ENCODE data around the gene MRPL37.
A peak's percentile ranks its signal among the peaks of the same experiment; 100 is the strongest.

The MRPL37 gene

DNA sequence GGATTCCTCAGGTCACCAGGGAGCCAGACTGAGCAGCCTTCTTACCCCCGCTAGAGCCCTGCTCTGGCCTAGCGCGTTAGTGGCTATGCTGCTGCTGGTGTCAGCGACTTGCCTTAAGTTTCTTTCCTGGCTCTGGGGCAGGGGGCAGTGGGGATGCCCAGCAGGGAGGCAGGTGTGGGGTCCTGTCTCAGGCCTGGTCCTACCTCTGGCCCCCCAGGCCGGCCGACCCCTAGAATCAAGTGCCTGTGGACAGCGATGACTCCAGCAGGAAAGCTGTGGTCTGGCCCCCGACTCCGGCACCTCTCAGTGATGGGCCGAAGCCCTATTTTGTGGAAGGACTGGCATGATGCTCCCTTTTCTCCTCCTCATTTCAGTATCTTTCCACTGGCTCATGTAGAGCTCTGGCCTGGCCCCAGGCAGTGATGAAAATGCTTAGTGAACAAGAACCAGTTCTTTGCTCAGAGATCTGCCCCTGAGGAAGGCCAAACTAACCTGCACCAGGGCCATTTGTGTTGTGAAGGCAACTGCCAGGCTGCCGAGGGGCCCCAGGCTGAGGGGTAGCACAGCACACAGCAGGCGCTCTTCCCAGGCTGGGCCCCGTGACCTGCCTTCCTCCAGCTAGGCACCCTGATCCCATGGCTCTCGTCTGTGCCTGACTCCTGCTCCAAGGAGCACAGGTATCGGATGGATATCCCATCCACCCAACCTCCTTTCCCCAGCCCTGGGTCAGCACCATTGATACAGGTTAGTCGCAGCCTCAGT is 23.7 kb downstream of the MRPL37 start:
- Histone ChIP-seq H2AFZ (ENCODE audit: low read depth, low read length) (no peak overlapping the region), H3K4me3 (ENCODE audit: low read depth in 1 of 2, low read length in 2 of 2) (no peak overlapping the region), H4K20me1 (ENCODE audit: insufficient read depth, low read length) (peaks cover 10% of the 10 kb centered on the region; the same call in 1 of the 2 replicates), H3K4me2 (ENCODE audit: insufficient read depth, low read length) (no peak overlapping the region), H3K4me1 (ENCODE audit: insufficient read depth, low read length) (no peaks in the 10 kb centered on the region), H3K9me3 (ENCODE audit: insufficient read depth, low read length, severe bottlenecking) (no peaks in the 10 kb centered on the region), H3K79me2 (ENCODE audit: insufficient read depth, low read length) (no peaks in the 10 kb centered on the region), H3K9ac (ENCODE audit: low read depth, low read length) (no peak overlapping the region), H3K27ac (ENCODE audit: low read length) (no peak overlapping the region), H3K36me3 (ENCODE audit: insufficient read depth, low read length) (peaks cover 61% of the 10 kb centered on the region), H3K27me3 (ENCODE audit: insufficient read depth, low read length, poor library complexity) (no peaks in the 10 kb centered on the region)
- no peak for TF ChIP-seq EZH2 (IDR thresholded peaks at IDR 0.05; ENCODE audit: borderline replicate concordance, low read depth, low read length, severe bottlenecking)
- TF ChIP-seq, protein P1, sequence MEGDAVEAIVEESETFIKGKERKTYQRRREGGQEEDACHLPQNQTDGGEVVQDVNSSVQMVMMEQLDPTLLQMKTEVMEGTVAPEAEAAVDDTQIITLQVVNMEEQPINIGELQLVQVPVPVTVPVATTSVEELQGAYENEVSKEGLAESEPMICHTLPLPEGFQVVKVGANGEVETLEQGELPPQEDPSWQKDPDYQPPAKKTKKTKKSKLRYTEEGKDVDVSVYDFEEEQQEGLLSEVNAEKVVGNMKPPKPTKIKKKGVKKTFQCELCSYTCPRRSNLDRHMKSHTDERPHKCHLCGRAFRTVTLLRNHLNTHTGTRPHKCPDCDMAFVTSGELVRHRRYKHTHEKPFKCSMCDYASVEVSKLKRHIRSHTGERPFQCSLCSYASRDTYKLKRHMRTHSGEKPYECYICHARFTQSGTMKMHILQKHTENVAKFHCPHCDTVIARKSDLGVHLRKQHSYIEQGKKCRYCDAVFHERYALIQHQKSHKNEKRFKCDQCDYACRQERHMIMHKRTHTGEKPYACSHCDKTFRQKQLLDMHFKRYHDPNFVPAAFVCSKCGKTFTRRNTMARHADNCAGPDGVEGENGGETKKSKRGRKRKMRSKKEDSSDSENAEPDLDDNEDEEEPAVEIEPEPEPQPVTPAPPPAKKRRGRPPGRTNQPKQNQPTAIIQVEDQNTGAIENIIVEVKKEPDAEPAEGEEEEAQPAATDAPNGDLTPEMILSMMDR (IDR thresholded peaks at IDR 0.05; ENCODE audit: borderline replicate concordance, extremely low read depth, low read length, poor library complexity, severe bottlenecking): no peak
- no peak for DNase-seq
- ATAC-seq (ENCODE audit: insufficient read depth, low read depth): peak; percentile 7; the same call in 1 of the 3 replicates

DNA sequence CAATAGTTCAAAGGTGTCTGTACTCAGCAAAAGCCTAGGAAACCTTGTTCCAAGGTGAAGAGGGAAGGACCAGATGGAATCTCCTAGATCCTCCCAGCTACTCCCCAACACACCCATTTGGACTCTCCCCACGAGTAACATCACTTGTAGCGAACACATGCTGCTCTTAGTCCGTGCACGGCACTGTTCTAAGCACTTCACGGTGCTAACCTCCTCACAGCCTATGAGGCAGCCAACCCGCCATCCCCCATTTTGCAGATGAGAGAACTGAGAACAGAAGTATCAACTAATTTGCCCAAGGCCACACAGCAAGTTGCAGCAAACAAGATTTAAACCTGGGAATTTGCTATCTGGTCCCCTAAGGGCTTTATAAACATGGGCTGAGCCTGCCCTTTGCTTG is 24.3 kb downstream of the MRPL37 start:
- Histone ChIP-seq H3K27me3 (ENCODE audit: insufficient read depth, low read length, poor library complexity) (no peaks in the 10 kb centered on the region), H3K9ac (ENCODE audit: low read depth, low read length) (no peak overlapping the region), H4K20me1 (ENCODE audit: insufficient read depth, low read length) (peaks cover 12% of the 10 kb centered on the region; the same call in 1 of the 2 replicates), H2AFZ (ENCODE audit: low read depth, low read length) (no peak overlapping the region), H3K4me1 (ENCODE audit: insufficient read depth, low read length) (no peaks in the 10 kb centered on the region), H3K27ac (ENCODE audit: low read length) (no peak overlapping the region), H3K4me2 (ENCODE audit: insufficient read depth, low read length) (no peak overlapping the region), H3K9me3 (ENCODE audit: insufficient read depth, low read length, severe bottlenecking) (no peaks in the 10 kb centered on the region), H3K36me3 (ENCODE audit: insufficient read depth, low read length) (peaks cover 61% of the 10 kb centered on the region), H3K4me3 (ENCODE audit: low read depth in 1 of 2, low read length in 2 of 2) (no peak overlapping the region), H3K79me2 (ENCODE audit: insufficient read depth, low read length) (no peaks in the 10 kb centered on the region)
- ATAC-seq (ENCODE audit: insufficient read depth, low read depth) (0 out of 3 replicates have a peak, but pooled peaks have one; percentile 7), DNase-seq (no peak)
- TF ChIP-seq, protein P1 (IDR thresholded peaks at IDR 0.05; ENCODE audit: borderline replicate concordance, extremely low read depth, low read length, poor library complexity, severe bottlenecking): no peak
- TF ChIP-seq EZH2 (IDR thresholded peaks at IDR 0.05; ENCODE audit: borderline replicate concordance, low read depth, low read length, severe bottlenecking): no peak

DNA sequence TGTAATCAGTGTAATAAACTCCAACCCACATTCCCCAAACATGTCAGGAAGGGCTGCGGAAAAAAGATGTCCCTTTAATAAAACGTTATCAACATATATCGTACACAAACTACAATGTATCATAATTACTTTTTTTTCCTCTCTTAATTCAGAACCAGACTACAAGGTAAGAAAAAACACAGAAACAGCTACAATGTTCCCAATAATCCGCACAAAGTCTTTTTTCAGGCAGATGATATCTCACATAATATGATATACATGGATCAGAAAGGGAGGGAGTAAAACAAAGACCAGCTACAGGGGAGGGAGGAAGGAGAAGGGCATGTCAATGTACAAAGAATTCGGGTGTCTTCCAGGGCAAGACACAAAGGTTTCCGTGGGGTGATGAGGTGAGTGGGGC is 25.4 kb downstream of the MRPL37 start:
- DNase-seq: no peak
- H4K20me1 ChIP-seq (ENCODE audit: insufficient read depth, low read length): peaks cover 16% of the 10 kb centered on the region; the same call in 1 of the 2 replicates
- H3K9me3 ChIP-seq (ENCODE audit: insufficient read depth, low read length, severe bottlenecking): no peaks in the 10 kb centered on the region
- no peak overlapping the region for H3K4me3 ChIP-seq (ENCODE audit: low read depth in 1 of 2, low read length in 2 of 2)
- no peak overlapping the region for H3K4me2 ChIP-seq (ENCODE audit: insufficient read depth, low read length)
- H3K9ac ChIP-seq (ENCODE audit: low read depth, low read length): no peak overlapping the region
- no peaks in the 10 kb centered on the region for H3K79me2 ChIP-seq (ENCODE audit: insufficient read depth, low read length)
- ATAC-seq (ENCODE audit: insufficient read depth, low read depth): no peak
- no peak overlapping the region for H3K27ac ChIP-seq (ENCODE audit: low read length)
- TF ChIP-seq, protein P1 (IDR thresholded peaks at IDR 0.05; ENCODE audit: borderline replicate concordance, extremely low read depth, low read length, poor library complexity, severe bottlenecking): no peak
- TF ChIP-seq EZH2 (IDR thresholded peaks at IDR 0.05; ENCODE audit: borderline replicate concordance, low read depth, low read length, severe bottlenecking): no peak
- peaks cover 59% of the 10 kb centered on the region for H3K36me3 ChIP-seq (ENCODE audit: insufficient read depth, low read length)
- H2AFZ ChIP-seq (ENCODE audit: low read depth, low read length): no peak overlapping the region
- no peaks in the 10 kb centered on the region for H3K27me3 ChIP-seq (ENCODE audit: insufficient read depth, low read length, poor library complexity)
- H3K4me1 ChIP-seq (ENCODE audit: insufficient read depth, low read length): no peaks in the 10 kb centered on the region
